Coronary artery (tissue), 2 donors: ENCODE results near the gene AGBL2.
A peak's percentile ranks its signal among the peaks of the same experiment; 100 is the strongest.

Experiments
- DNase-seq: peaks from one replicate; pipeline ENCODE4 v3.0.0-alpha.2; 2017; ENCODE audit warnings: low spot score
- H3K27ac ChIP-seq, 2 donors: fragments of 200-600 bp; sonication (generic); one replicate each; pipeline ENCODE4 v1.5.1; 2016 to 2019
- H3K4me3 ChIP-seq: fragments of 200-600 bp; sonication (generic); 2 replicates; pipeline ENCODE4 v1.5.1; 2016; ENCODE audit warnings: mild to moderate bottlenecking, moderate library complexity
- CTCF ChIP-seq: fragments of 200-600 bp; sonication (generic); IDR thresholded peaks from one replicate; pipeline ENCODE4 v1.5.1; 2019; ENCODE audit warnings: antibody characterized with exemption

Gene AGBL2

GRCh38 chr11:47631473-47631872 lies 83.7 kb downstream of the AGBL2 start:
- H3K4me3 ChIP-seq, result no peak overlapping the region
- DNase-seq, result no peak
- no peak for TF ChIP-seq CTCF
- no peak overlapping the region for H3K27ac ChIP-seq

DNA sequence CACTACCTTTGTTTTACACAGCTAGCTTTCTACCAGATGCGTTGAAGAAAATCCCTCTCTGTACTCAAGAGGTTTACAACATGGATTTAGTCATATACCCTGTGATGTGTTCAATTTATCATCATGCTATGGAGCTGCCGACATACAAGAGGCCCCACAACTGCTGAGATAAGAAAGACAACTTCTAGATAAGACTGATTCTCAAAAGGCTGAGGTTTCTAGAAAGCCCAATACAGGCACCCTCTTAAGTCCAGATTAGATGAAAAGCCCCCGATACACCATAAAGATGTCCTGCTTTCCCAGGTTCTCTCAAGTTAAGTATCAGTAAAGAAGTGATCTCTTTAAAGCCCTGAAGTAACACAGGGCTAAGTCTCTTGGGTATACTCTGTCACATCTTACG lies 87.1 kb downstream of the AGBL2 start:
- H3K4me3 ChIP-seq, result no peak overlapping the region
- no peak for TF ChIP-seq CTCF
- no peak overlapping the region for H3K27ac ChIP-seq
- no peak for DNase-seq

DNA sequence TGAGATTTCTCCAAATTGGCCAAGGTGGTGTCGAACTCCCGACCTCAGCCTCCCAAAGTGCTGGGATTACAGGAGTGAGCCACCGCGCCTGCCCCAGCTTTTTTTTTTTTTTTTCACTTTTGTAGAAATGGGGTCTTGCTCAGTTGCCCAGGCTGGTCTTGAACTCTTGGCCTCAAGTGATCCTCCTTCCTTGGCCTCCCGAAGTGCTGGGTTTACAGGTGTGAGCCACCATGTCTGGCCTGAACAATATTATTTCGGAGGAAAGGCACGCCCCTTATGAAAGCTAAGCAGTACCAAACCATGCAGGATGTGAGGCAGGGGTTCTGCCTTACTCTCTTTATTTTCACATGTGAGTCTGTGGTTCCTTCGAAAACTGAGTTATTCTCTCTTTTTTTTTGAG lies 88.9 kb downstream of the AGBL2 start:
- H3K4me3 ChIP-seq, result no peak overlapping the region
- no peak overlapping the region for H3K27ac ChIP-seq
- TF ChIP-seq CTCF, result no peak
- no peak for DNase-seq

GRCh38 chr11:47620836-47621378 lies 94.3 kb downstream of the AGBL2 start:
- Histone ChIP-seq H3K4me3 (no peak overlapping the region), H3K27ac (no peak overlapping the region)
- DNase-seq, result no peak
- TF ChIP-seq CTCF, result no peak

GRCh38 chr11:47617417-47617809 lies 97.8 kb downstream of the AGBL2 start:
- H3K4me3 ChIP-seq, result no peak overlapping the region
- DNase-seq, result no peak
- TF ChIP-seq CTCF, result no peak
- no peak overlapping the region for H3K27ac ChIP-seq

GRCh38 chr11:47616726-47617416 lies 98.3 kb downstream of the AGBL2 start:
- DNase-seq, result no peak
- H3K27ac ChIP-seq, result no peak overlapping the region
- TF ChIP-seq CTCF, result peak; percentile 35
- no peak overlapping the region for H3K4me3 ChIP-seq

GRCh38 chr11:47615249-47615648 lies 99.9 kb downstream of the AGBL2 start:
- no peak overlapping the region for H3K27ac ChIP-seq
- TF ChIP-seq CTCF, result no peak
- no peak overlapping the region for H3K4me3 ChIP-seq
- DNase-seq, result no peak
